Ammon's horn (tissue), 1 donor: ENCODE results near the gene TBX3.

ENCODE experiments used
- DNase-seq: peaks from one replicate; pipeline ENCODE4 v3.0.0-alpha.2; 2016; ENCODE audit warnings: low spot score

The TBX3 gene

GRCh38 chr12:114668151-114668885, 15.7 kb downstream of the TBX3 start:
- DNase-seq, result peak; percentile 59

GRCh38 chr12:114667669-114668150, 16.3 kb downstream of the TBX3 start:
- no peak for DNase-seq

GRCh38 chr12:114666746-114667668, 17.0 kb downstream of the TBX3 start:
- DNase-seq, result no peak

- no peak for DNase-seq
These were observed 18.3 kb downstream of the TBX3 start for GRCh38 chr12:114665411-114666260.

- DNase-seq, result no peak
These were observed 19.2 kb downstream of the TBX3 start for GRCh38 chr12:114664651-114665320.

- peak; percentile 75 for DNase-seq
These were observed 21.3 kb downstream of the TBX3 start for GRCh38 chr12:114662512-114663177.

- no peak for DNase-seq
These were observed 22.7 kb downstream of the TBX3 start for GRCh38 chr12:114661245-114661644.

- DNase-seq, result no peak
These were observed 24.9 kb downstream of the TBX3 start for GRCh38 chr12:114659084-114659483.

GRCh38 chr12:114658002-114658441, 26.0 kb downstream of the TBX3 start:
- no peak for DNase-seq

- no peak for DNase-seq
These were observed 26.4 kb downstream of the TBX3 start for GRCh38 chr12:114657597-114657920.

- no peak for DNase-seq
These were observed 26.9 kb downstream of the TBX3 start for GRCh38 chr12:114656906-114657596.

- DNase-seq, result no peak
These were observed 27.8 kb downstream of the TBX3 start for GRCh38 chr12:114655934-114656749.

GRCh38 chr12:114649585-114649984, 34.4 kb downstream of the TBX3 start:
- DNase-seq, result no peak

GRCh38 chr12:114648711-114649110, 35.3 kb downstream of the TBX3 start:
- DNase-seq, result no peak

- DNase-seq, result no peak
These were observed 45.1 kb downstream of the TBX3 start for GRCh38 chr12:114638790-114639435.

- peak; percentile 9 for DNase-seq
These were observed 47.1 kb downstream of the TBX3 start for GRCh38 chr12:114636723-114637480.

GRCh38 chr12:114631242-114631641, 52.7 kb downstream of the TBX3 start:
- no peak for DNase-seq

GRCh38 chr12:114628199-114628598, 55.8 kb downstream of the TBX3 start:
- no peak for DNase-seq
